Activated T-cell treated with anti-CD3 and anti-CD28 coated beads, Interleukin-2, amount 50 U/mL, for 24 hours (primary cell): ENCODE results near the gene GINS1.
"Not testable (repeated sequence)": the region's sequence is repeated elsewhere in the genome, so short reads cannot be mapped to it uniquely, and the experiment has no call there.

Experiments used
- DNase-seq: peaks from one replicate; pipeline ENCODE4 v3.0.0-alpha.2; 2020
- H3K27ac Mint-ChIP-seq: 2 replicates; pipeline ENCODE4 v1.8.0; 2020; ENCODE audit warnings: mild to moderate bottlenecking, mixed read lengths
- H3K27me3 Mint-ChIP-seq: 2 replicates; pipeline ENCODE4 v1.8.0; 2020; ENCODE audit warnings: mixed read lengths
- H3K36me3 Mint-ChIP-seq: 2 replicates; pipeline ENCODE4 v1.8.0; 2020; ENCODE audit warnings: low read depth, mixed read lengths
- H3K4me1 Mint-ChIP-seq: 2 replicates; pipeline ENCODE4 v1.8.0; 2020; ENCODE audit warnings: low read depth, mixed read lengths
- H3K4me3 Mint-ChIP-seq: 2 replicates; pipeline ENCODE4 v1.8.0; 2020; ENCODE audit warnings: mild to moderate bottlenecking, moderate library complexity, mixed read lengths
- H3K9me3 Mint-ChIP-seq: 2 replicates; pipeline ENCODE4 v1.8.0; 2020; ENCODE audit warnings: mixed read lengths

Gene GINS1

DNA sequence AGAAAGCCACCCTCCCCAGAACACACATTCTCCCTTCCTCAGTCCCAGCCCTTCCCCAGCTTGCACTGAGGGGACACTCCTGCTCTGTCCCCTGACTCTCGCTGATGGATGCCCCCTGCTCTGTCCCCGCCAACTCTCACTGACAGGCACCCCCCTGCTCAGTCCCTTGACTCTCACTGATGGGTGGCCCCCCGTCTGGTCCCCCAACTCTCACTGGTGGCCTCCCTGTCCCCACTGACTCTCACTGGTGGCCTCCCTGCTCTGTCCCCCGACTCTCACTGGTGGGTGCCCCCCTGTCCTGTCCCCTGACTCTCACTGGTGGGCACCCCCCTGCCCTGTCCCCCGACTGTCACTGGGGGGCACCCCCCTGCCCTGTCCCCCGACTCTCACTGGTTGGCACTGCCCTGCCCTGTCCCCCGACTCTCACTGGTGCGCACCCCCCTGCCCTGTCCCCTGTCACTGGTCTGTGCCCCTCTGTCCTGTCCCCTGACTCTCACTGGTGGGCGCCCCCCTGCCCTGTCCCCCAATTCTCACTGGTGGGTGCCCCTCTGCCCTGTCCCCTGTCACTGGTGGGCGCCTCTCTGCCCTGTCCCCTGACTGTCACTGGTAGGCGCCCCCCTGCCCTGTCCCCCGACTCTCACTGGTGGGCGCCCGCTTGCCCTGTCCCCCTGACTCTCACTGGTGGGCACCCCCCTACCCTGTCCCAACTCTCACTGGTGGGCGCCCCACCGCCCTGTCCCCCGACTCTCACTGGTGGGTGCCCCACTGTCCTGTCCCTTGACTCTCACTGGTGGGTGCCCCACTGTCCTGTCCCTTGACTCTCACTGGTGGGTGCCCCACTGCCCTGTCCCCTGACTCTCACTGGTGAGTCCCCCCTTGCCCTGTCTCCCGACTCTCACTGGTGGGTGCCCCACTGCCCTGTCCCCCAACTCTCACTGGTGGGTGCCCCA, 60.9 kb downstream of the GINS1 start:
- DNase-seq, result no peak
- Mint-ChIP-seq H3K27ac (peak overlapping the region; percentile 30), H3K27me3 (no peaks in the 10 kb centered on the region), H3K4me3 (no peak overlapping the region), H3K36me3 (no peaks in the 10 kb centered on the region), H3K4me1 (peaks cover 4% of the 10 kb centered on the region), H3K9me3 (no peaks in the 10 kb centered on the region)

DNA sequence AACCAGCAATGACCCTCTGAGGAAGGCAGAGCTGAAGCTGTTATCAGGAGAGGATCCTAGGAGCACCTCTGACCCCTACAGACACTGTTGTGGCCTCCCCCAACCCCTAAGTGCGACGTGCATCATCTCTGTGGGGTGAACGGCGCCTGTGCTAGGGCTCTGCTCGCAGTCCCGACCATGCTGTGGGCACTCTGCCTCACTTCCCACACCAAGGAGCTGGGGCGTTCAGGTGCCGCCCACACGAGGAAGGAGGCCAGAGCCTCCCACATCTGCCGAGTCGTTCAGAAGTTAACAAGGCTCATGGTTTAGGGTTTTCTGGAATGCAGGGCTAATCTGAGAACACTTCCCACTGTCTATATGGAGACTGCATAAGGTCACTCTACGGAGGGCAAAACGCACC, 62.1 kb downstream of the GINS1 start:
- Mint-ChIP-seq H3K4me1 (peaks cover 4% of the 10 kb centered on the region), H3K9me3 (no peaks in the 10 kb centered on the region), H3K4me3 (no peak overlapping the region), H3K36me3 (no peaks in the 10 kb centered on the region), H3K27me3 (no peaks in the 10 kb centered on the region), H3K27ac (no peak overlapping the region)
- no peak for DNase-seq

DNA sequence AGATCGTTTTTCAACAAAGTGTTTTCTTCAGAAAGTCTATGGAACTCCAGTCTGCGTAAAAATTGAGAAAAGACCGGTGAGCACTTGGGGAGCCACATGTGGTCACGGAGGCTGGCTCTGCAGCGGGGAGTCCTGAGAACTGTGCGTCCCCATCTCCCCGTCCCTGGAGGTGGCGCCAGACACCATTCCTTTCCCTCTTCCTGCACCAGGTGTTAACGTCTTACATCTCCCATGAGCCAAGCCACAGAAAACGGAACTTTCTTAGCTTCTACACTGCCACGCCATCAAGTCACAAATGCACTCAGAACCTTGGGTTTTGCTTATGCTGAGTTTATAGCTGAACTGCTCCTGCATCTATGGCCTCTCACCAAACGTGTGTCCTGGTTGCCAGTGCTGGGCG, 62.6 kb downstream of the GINS1 start:
- Mint-ChIP-seq H3K4me1 (peaks cover 4% of the 10 kb centered on the region), H3K27ac (no peak overlapping the region), H3K4me3 (no peak overlapping the region), H3K27me3 (no peaks in the 10 kb centered on the region), H3K9me3 (no peaks in the 10 kb centered on the region), H3K36me3 (no peaks in the 10 kb centered on the region)
- DNase-seq, result peak; percentile 44

DNA sequence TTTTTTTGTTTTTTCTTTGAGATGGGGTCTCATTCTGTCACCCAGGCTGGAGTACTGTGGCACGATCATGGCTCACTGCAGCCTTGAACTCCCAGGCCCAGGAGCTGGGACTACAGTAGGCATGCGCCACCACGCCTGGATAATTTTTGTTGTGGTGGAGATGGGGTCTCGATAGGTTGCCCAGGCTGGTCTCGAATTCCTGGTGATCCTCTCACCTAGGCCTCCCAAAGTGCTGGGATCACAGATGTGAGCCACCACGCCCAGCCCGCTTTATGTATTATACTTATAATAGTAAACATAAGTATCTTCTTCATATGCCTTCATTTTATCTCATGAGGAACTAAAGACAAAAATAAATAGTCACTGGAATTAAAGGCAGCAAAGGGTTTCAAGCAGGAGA, 63.5 kb downstream of the GINS1 start:
- Mint-ChIP-seq H3K4me3 (no peak overlapping the region), H3K27ac (no peak overlapping the region), H3K36me3 (no peaks in the 10 kb centered on the region), H3K9me3 (no peaks in the 10 kb centered on the region), H3K4me1 (peaks cover 4% of the 10 kb centered on the region), H3K27me3 (no peaks in the 10 kb centered on the region)
- DNase-seq, result no peak

DNA sequence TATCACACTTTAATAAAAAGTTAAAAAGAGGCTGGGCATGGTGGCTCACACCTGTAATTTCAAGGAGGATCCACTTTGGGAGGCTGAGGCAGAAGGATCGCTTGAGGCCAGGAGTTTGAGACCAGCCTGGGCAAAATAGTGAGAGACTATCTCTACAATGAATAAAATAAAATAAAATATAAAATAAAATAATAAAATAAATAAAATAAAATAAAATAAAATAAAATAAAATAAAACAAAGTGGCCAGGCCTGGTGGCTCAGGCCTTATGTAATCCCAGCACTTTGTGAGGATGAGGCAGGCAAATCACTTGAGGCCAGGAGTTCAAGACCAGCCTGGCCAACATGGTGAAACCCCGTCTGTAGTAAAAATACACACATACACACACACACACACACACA, 65.8 kb downstream of the GINS1 start:
- H3K9me3 Mint-ChIP-seq, H3K36me3 Mint-ChIP-seq, H3K27me3 Mint-ChIP-seq, H3K27ac Mint-ChIP-seq, DNase-seq, H3K4me1 Mint-ChIP-seq, H3K4me3 Mint-ChIP-seq: not testable (repeated sequence)

DNA sequence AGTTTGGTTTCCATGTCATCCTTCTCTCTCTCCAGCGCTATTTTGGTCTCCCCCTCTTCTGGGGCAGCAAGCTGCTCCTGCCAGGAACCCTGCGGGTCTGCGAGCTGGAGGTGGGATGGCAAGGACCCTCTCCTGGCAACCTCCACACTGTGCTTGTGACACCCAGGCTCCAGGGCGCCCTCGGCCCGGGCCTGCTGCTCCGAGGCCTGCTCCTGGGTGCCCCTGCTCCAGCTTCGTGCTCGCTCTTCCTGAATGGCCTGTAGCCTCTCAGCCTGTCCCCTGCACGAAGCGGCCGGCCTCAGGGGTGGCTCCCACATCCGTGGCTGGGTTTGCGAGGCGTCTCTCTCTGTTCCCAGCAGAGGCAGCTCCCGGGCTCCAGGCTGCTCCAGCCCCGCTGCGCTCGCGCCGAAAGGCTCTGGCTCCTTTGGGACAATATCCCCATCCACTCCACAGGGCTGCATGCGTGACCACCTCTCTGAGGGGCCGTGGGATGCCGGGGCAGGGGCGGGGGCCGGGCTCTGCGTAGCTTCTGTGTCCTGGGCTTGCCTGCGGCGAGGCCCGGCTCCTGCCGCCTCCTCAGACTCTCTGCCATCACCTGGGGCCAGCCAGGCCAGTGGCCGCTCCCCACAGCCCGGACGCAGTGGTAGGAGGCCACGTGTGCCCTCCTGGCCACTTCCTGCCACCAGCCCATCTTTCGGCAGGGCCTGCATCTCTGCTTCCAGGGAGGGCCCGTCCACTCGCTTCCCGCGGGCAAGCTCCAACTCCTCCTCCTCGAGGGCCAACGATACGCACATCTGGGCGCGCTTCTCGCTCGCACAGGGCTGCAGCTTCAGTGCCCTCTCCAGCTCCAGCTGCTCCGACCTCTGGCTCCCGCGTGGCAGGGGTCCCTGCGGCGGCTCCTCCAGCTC, 68.9 kb downstream of the GINS1 start:
- Mint-ChIP-seq H3K9me3 (no peaks in the 10 kb centered on the region), H3K36me3 (no peaks in the 10 kb centered on the region), H3K4me3 (no peak overlapping the region), H3K4me1 (no peaks in the 10 kb centered on the region), H3K27ac (no peak overlapping the region), H3K27me3 (no peaks in the 10 kb centered on the region)
- DNase-seq, result no peak

DNA sequence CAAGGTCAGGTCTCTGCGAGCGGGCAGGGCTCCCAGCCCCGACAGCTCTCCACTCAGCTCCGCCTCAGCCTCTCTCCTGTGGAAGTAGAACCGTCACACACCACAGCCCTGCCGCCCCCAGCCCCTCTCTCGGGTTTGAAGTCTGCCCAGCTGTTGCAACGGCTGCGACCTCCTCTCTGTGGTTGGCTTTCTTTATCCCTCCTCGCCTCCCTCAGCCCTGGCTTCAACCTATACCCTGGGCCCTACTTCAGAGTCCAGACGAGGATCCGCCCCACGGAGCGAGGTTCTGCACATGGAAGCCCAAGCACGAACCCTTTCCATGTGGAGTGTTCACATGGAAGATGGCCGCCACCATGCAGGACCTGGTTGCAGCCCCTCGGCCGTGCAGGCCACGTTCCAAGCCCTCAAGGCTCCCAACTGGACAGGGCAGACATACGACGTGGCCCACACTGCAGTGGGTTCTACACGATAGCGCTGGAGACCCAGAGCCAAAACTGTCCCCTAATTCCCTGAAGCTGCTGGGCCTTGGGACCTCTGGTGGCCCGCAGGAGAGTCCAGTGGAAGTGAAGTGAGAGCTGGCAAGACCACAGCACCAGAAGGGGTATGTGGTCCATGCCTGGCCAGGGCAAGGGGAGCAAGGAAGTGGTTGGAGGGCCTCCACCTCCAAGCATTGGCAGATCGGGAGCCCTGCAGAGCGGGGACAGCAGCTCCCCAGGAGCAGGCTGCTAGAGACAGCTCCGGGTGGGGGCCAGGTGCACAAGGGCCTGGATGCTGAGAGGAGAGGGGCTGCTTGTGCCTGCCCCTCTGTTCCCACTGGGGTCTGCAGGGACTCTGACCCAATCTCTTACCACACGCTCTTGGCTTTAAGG, 69.8 kb downstream of the GINS1 start:
- no peaks in the 10 kb centered on the region for H3K9me3 Mint-ChIP-seq
- no peak for DNase-seq
- no peaks in the 10 kb centered on the region for H3K27me3 Mint-ChIP-seq
- no peak overlapping the region for H3K27ac Mint-ChIP-seq
- no peak overlapping the region for H3K4me3 Mint-ChIP-seq
- H3K4me1 Mint-ChIP-seq, result no peaks in the 10 kb centered on the region
- no peaks in the 10 kb centered on the region for H3K36me3 Mint-ChIP-seq

DNA sequence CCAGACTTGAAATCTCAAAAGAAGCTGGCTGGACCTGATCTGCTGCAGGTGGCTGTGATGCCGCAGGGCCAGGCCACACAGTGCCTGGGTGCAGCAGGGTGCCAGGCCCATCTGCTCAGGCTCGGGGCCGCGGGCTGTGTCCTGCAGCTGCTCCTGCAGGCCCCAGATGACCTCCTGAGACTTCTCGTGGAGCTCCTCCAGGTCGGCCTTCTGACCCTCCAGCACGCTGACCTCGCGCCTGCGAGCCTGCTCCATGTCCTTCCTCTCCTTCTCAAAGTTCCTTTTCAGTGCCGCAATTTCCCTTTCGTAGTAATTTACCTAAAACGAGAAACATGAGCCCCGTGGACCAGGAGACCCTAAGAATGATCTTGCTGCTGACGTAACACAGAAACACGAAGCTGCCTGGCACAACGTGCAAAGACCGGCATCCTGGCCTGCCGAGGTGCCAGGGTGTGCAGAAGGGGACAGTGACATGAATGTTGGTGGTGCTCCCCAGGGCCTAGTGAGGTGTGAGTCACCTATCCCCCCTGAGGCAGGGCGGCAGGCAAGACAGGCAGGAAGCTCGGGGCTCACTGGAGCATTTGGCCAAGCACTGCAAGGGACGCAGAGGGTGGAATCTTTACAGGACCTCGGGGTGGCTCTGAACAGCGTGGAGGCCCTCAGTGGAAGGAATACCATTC, 71.6 kb downstream of the GINS1 start:
- H3K9me3 Mint-ChIP-seq, result no peaks in the 10 kb centered on the region
- no peak overlapping the region for H3K27ac Mint-ChIP-seq
- no peaks in the 10 kb centered on the region for H3K27me3 Mint-ChIP-seq
- no peak for DNase-seq
- H3K36me3 Mint-ChIP-seq, result no peaks in the 10 kb centered on the region
- no peaks in the 10 kb centered on the region for H3K4me1 Mint-ChIP-seq
- H3K4me3 Mint-ChIP-seq, result no peak overlapping the region

DNA sequence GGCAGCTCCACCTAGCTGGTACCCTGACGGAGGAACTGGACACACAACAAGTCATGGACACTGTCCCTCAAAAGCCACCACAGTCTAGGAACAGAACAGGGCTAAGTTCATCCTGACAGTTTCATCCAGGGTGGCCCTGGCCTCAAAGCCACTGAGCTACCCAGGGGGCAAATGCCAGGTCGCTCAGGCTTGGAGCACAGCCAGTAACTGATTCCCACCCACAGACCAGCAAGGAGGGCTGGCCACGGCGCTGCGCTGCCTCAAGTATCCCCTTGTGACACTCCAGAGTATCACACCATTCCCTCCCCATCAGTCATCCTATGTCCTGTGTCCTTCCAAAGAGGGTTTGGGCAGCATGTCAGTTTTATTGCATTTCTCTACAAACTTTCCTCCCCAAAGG, 72.2 kb downstream of the GINS1 start:
- DNase-seq, result no peak
- H3K9me3 Mint-ChIP-seq, result no peaks in the 10 kb centered on the region
- no peak overlapping the region for H3K27ac Mint-ChIP-seq
- no peaks in the 10 kb centered on the region for H3K36me3 Mint-ChIP-seq
- H3K4me1 Mint-ChIP-seq, result peaks cover 6% of the 10 kb centered on the region
- no peaks in the 10 kb centered on the region for H3K27me3 Mint-ChIP-seq
- no peak overlapping the region for H3K4me3 Mint-ChIP-seq

DNA sequence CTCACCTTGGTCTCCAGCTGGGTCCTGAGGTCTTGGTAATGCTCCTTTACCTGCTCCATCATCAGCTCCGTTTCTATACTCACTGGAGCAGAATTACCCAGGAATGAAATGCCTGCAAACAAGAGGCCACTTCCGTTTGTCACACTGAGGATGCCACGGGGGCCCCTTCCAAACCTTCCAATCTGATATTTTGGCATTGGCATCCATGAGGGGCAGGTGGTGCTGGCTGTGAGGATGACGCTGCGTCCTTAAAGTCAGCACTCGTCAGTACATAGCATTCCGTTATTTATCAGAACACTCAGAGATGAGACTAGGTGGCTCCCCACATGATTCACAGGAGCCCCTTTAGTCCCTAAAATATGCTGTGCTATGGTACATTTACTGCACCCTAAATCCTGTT, 72.7 kb downstream of the GINS1 start:
- H3K4me3 Mint-ChIP-seq, result no peak overlapping the region
- no peaks in the 10 kb centered on the region for H3K36me3 Mint-ChIP-seq
- H3K4me1 Mint-ChIP-seq, result peaks cover 11% of the 10 kb centered on the region
- no peak for DNase-seq
- no peak overlapping the region for H3K27ac Mint-ChIP-seq
- H3K9me3 Mint-ChIP-seq, result no peaks in the 10 kb centered on the region
- no peaks in the 10 kb centered on the region for H3K27me3 Mint-ChIP-seq

DNA sequence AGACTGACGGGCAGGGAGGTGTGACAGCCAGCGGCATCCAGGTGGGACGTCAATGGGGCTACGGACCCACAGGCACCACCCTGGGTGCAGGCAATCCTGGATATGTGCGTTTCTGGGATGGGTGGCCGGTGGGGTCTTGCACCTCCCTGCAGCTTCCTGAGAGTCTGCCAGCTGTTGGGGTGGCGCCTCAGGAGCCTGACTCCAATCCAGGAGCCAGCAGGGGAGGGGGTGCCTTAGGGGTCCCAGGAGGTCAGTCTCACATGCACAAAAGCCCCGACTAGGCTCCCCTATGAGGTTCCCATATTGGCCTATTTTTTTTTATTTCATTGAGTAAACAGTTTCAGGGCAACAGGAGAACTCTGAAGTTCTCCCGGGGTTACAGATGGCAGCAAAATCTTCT, 73.3 kb downstream of the GINS1 start:
- Mint-ChIP-seq H3K4me1 (peaks cover 16% of the 10 kb centered on the region), H3K4me3 (no peak overlapping the region), H3K9me3 (no peaks in the 10 kb centered on the region), H3K27ac (no peak overlapping the region), H3K27me3 (no peaks in the 10 kb centered on the region), H3K36me3 (no peaks in the 10 kb centered on the region)
- no peak for DNase-seq

DNA sequence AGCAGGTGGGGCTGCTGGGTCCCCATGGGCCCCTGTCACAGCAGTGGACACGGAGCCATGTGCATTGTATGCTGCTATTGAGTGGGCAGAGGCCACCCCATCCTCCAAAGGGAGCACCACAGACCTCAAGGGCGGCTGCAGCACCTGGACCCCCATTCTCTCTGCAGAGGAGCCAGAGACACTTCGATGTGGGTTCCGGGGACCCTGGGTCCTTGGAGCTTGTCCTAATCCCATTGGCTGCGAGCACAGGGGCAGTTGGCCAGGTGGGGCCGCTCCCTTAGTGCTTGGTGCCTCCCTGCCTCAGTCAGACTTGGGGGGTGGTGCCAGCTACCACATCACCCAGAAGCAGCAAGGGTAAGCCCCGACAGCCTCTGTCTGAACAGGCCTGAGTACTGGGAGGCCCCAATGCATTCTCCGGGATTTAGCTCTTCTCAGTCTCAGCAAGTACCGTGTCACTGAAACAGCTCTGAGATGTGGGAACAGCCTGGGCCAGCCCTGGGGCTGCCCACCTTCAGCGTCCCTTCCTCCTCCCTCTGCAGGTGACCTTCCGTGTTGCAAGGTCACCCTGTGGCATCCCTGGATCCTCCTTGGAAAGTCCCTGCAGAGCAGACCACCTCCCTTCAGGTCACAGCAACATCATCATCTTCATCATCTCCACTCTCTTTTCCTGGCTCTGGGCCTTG, 73.9 kb downstream of the GINS1 start:
- Mint-ChIP-seq H3K4me1 (peaks cover 21% of the 10 kb centered on the region), H3K4me3 (no peak overlapping the region), H3K27me3 (no peaks in the 10 kb centered on the region), H3K27ac (no peak overlapping the region), H3K9me3 (no peaks in the 10 kb centered on the region), H3K36me3 (no peaks in the 10 kb centered on the region)
- no peak for DNase-seq

DNA sequence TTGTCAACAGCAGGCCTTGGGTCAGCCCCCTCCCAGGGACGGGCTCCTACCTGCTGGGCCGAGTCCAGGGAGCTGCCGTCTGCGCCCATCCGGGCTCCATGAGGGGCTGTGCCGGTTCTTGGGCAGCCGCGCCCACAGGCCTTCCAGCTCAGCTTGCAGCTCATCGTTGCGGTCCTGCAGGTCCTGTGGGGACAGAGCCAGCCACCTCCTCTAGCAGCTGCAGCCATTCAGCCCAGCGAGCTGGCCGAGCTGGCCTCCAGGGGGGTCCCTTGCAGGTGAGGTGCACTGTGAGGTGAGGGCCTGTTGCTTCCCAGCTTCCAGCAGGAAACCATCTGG, 74.4 kb downstream of the GINS1 start:
- Mint-ChIP-seq H3K9me3 (no peaks in the 10 kb centered on the region), H3K27ac (no peak overlapping the region), H3K27me3 (no peaks in the 10 kb centered on the region), H3K4me3 (no peak overlapping the region), H3K36me3 (no peaks in the 10 kb centered on the region), H3K4me1 (peaks cover 26% of the 10 kb centered on the region)
- no peak for DNase-seq
